Aorta (tissue), 5 donors: ENCODE results near the gene ALK. TPM values are rescaled to one million over a fixed set of nuclear protein-coding genes. Genes with fewer than 3 reads are reported as not detected.

Source experiments
- ATAC-seq: fragments of 200-7000 bp; cut with Tn5 transposase; one replicate; pipeline ENCODE4 v1.9.1; 2022; ENCODE audit warnings: moderate library complexity; ENCODE audit not compliant: low FRiP score
- DNase-seq, 2 donors: peaks; one replicate each; pipeline ENCODE4 v3.0.0-alpha.2; 2020
- H3K27ac ChIP-seq, 2 donors: one replicate each; pipeline ENCODE4 v1.5.1; 2013; ENCODE audit warnings: low read length in 2 of 2, mild to moderate bottlenecking in 2 of 2, moderate library complexity in 2 of 2, control low read depth in 1 of 2, inconsistent platforms in 1 of 2, low read depth in 1 of 2
- H3K27me3 ChIP-seq, 2 donors: one replicate each; pipeline ENCODE4 v1.6.1; 2013; ENCODE audit warnings: control low read depth in 1 of 2, low read length in 1 of 2, mild to moderate bottlenecking in 1 of 2, moderate library complexity in 1 of 2; ENCODE audit not compliant: insufficient read depth in 2 of 2, control insufficient read depth in 1 of 2
- H3K36me3 ChIP-seq, 2 donors: one replicate each; pipeline ENCODE4 v1.6.1; 2013; ENCODE audit warnings: control low read depth in 1 of 2, low read length in 1 of 2, mild to moderate bottlenecking in 1 of 2; ENCODE audit not compliant: insufficient read depth in 2 of 2, control insufficient read depth in 1 of 2
- H3K4me1 ChIP-seq, 2 donors: one replicate each; pipeline ENCODE4 v1.6.1; 2013; ENCODE audit warnings: low read length in 2 of 2, control low read depth in 1 of 2, mild to moderate bottlenecking in 1 of 2, moderate library complexity in 1 of 2; ENCODE audit not compliant: insufficient read depth in 2 of 2, control insufficient read depth in 1 of 2
- H3K4me3 ChIP-seq, 2 donors: one replicate each; pipeline ENCODE4 v1.5.1; 2013; ENCODE audit warnings: low read length in 2 of 2, control low read depth in 1 of 2, mild to moderate bottlenecking in 1 of 2
- H3K9me3 ChIP-seq: one replicate; pipeline ENCODE4 v1.6.1; 2013; ENCODE audit warnings: mild to moderate bottlenecking, low read length; ENCODE audit not compliant: control insufficient read depth
- WGBS, 2 donors: extraction: QIAGEN DNeasy Blood & Tissue Kit; methylation state at CpG; one replicate each; pipeline ENCODE4 v1.1.7; 2013; 5-methylcytosine and 5-hydroxymethylcytosine counted together
- intact Hi-C, 2 donors: fragments of 100-400 bp; cut with DNase I; formaldehyde crosslinking; loops; one replicate each; pipeline versions ENCODE4 v1.14.2 to v1.15.0; 2022
- polyA plus RNA-seq, 2 donors: library from polyadenylated mRNA; stranded (reverse); fragments of 200-250 nt; gene quantifications; one replicate each; pipeline ENCODE4 v1.2.3, GENCODE V29; 2013
- total RNA-seq, 2 donors: library from RNA; stranded (reverse); fragmentation: NEBNext Ultra II Directional; extraction: Animal tissue kit (Norgen Biotek cat#: 25700); gene quantifications; one replicate each; pipeline ENCODE4 v1.2.1, GENCODE V29; 2021
- donor health status: healthy with polysubstance abuse.
- donor health status: Bipolar disorder and iron deficiency.
- donor health status: DM: no; HTN: no; CAD: no.
- donor health status: DM: no; HTN: no; CAD: no.
- donor health status: DM: yes; HTN: yes; CAD: no.

The ALK gene
- total and polyA plus RNA-seq, 4 donors = 0.13 to 0.30 TPM; not detected in 2

- intact Hi-C loops = no loop called here
These were observed 116.7 kb downstream of the ALK start for GRCh38 chr2:29804671-29805070.

GRCh38 chr2:29803537-29803936 is 117.8 kb downstream of the ALK start:
- H3K4me1 ChIP-seq = no peaks in the 10 kb centered on the region
- no peak for DNase-seq
- ATAC-seq = no peak
- H3K36me3 ChIP-seq = no peaks in the 10 kb centered on the region
- intact Hi-C loops = no loop called here
- no peak overlapping the region for H3K4me3 ChIP-seq
- H3K27ac ChIP-seq = no peak overlapping the region
- no peaks in the 10 kb centered on the region for H3K9me3 ChIP-seq
- no peaks in the 10 kb centered on the region for H3K27me3 ChIP-seq
- WGBS, 2 donors = 37 to 50% methylated on average over 4 of the region's 4 CpGs

More at GRCh38 chr2:29804671-29805070, 116.7 kb downstream of the ALK start:
- DNase-seq = no peak
- no peaks in the 10 kb centered on the region for H3K9me3 ChIP-seq
- 87 to 90% methylated on average over 3 of the region's 3 CpGs for WGBS, 2 donors
- no peaks in the 10 kb centered on the region for H3K27me3 ChIP-seq
- no peak overlapping the region for H3K4me3 ChIP-seq
- H3K4me1 ChIP-seq = no peaks in the 10 kb centered on the region
- ATAC-seq = no peak
- no peak overlapping the region for H3K27ac ChIP-seq
- no peaks in the 10 kb centered on the region for H3K36me3 ChIP-seq

DNA sequence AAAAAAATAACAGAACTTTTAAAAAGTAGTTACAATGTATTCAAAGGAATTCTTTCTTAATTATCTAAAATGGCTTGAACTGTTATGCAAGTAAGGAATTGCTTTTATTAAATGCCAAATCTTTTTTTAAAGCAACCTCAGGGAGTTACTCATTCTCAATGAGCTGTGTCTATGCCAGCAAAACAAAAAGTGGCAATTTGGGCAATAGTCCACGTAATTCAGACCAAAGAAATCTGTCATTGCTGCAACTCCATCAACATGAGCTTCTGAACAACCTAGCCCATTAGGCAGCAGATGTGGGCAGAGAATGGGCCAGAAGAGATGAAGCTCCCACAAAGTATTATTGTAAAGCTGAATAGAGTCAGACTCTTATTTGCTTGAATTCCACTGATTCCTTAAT is 118.4 kb downstream of the ALK start:
- Histone ChIP-seq H3K4me3 (no peak overlapping the region), H3K27ac (no peak overlapping the region), H3K27me3 (no peaks in the 10 kb centered on the region), H3K36me3 (no peaks in the 10 kb centered on the region), H3K4me1 (no peaks in the 10 kb centered on the region), H3K9me3 (no peaks in the 10 kb centered on the region)
- no peak for DNase-seq
- 10 to 15% methylated on average over 1 of the region's 1 CpG for WGBS, 2 donors
- intact Hi-C loops = no loop called here
- no peak for ATAC-seq

GRCh38 chr2:29799628-29800027 is 121.8 kb downstream of the ALK start:
- intact Hi-C loops = no loop called here
- WGBS, 2 donors = 85 to 88% methylated on average over 3 of the region's 3 CpGs
- no peak for ATAC-seq

DNA sequence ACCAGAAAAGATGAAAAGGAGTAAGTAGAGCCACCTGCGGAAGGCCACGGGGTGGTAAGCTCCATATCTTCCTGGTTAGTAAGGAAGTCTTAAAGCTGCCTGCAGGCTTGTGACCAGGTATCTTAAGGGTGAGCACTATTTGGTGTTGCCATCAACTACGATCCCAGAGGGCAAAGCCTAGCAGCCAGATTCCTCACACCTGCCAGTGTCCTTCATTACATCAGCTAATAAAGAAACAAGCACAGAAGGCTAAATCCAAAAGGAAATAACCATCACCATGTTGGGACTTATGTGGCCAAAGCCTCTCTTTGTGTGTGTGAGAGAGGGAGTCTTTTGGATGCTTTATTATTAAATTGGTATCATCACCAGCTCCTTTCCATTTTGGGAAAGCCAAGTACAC is 123.5 kb downstream of the ALK start:
- 61 to 62% methylated on average over 3 of the region's 3 CpGs for WGBS, 2 donors
- DNase-seq (no peak), ATAC-seq (no peak)
- no peaks in the 10 kb centered on the region for H3K27me3 ChIP-seq
- H3K9me3 ChIP-seq = no peaks in the 10 kb centered on the region
- H3K4me1 ChIP-seq = no peaks in the 10 kb centered on the region
- H3K36me3 ChIP-seq = no peaks in the 10 kb centered on the region
- H3K27ac ChIP-seq = no peak overlapping the region
- H3K4me3 ChIP-seq = no peak overlapping the region
- intact Hi-C loops = no loop called here

More at GRCh38 chr2:29799628-29800027, 121.8 kb downstream of the ALK start:
- H3K4me1 ChIP-seq = no peaks in the 10 kb centered on the region
- H3K27me3 ChIP-seq = no peaks in the 10 kb centered on the region
- H3K9me3 ChIP-seq = no peaks in the 10 kb centered on the region
- no peak overlapping the region for H3K4me3 ChIP-seq
- no peak overlapping the region for H3K27ac ChIP-seq
- no peaks in the 10 kb centered on the region for H3K36me3 ChIP-seq
- no peak for DNase-seq

DNA sequence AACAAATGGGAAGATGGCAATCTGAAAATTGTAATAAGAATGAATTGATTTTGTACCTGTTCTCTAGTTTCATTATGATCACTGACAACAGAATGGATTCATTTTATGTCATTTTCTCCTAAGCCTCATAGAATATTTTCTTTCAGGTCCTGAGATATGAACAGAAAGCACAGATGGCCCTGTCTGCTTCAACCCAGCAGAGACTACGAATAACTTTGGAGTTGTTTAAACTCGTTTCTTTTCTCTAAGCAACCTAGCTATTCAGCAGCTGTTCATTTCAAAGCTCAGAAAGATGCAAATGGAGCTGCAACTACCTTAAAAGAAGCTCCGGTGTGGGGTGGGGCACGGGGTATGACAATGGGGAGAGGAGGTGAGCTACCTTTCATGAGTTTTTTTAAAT is 124.9 kb downstream of the ALK start:
- Histone ChIP-seq H3K27ac (no peak overlapping the region), H3K27me3 (no peaks in the 10 kb centered on the region), H3K4me1 (no peaks in the 10 kb centered on the region), H3K9me3 (no peaks in the 10 kb centered on the region), H3K36me3 (no peaks in the 10 kb centered on the region), H3K4me3 (no peak overlapping the region)
- WGBS, 2 donors = 47 to 55% methylated on average over 4 of the region's 4 CpGs
- DNase-seq (no peak), ATAC-seq (no peak)
- intact Hi-C loops = no loop called here

DNA sequence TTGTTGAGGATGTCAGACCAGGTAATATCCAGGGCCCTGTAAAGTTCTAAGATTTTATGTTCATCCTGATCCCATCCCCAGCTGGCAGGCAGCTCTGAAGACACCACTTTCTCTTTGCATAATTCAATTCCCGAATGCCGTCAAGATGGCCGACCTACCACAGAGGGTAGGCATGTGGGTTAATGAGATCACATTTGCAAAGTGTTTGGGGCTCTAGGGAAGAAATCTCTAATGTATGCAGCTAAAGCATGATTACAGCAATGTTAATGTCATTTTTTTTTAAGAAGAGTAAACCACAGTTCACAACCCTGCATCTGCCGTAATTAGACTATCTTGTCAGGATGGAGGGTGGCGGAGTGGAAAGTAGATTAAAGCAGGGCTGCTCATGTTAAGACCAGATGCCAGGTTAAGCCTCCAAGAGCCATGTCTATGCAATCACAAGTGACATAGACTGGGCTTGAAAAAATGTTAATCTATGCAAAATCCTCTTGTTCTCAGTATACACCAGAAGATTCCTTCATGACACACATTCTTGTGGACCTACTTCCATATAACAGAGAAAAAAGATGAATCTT is 131.4 kb downstream of the ALK start:
- ATAC-seq = no peak
- intact Hi-C loops = no loop called here
- Histone ChIP-seq H3K9me3 (peaks cover 3% of the 10 kb centered on the region), H3K27ac (no peak overlapping the region), H3K4me1 (no peaks in the 10 kb centered on the region), H3K4me3 (no peak overlapping the region), H3K36me3 (no peaks in the 10 kb centered on the region), H3K27me3 (no peaks in the 10 kb centered on the region)
- no peak for DNase-seq
- WGBS, 2 donors = 93% methylated on average over 5 of the region's 5 CpGs

- 68 to 70% methylated on average over 8 of the region's 8 CpGs for WGBS, 2 donors
- intact Hi-C loops = no loop called here
- Histone ChIP-seq H3K9me3 (peaks cover 3% of the 10 kb centered on the region), H3K27ac (no peak overlapping the region), H3K27me3 (peaks cover 0 to 1% of the 10 kb centered on the region in 2 donors), H3K4me3 (no peak overlapping the region), H3K36me3 (no peaks in the 10 kb centered on the region), H3K4me1 (no peaks in the 10 kb centered on the region)
- no peak for ATAC-seq
- no peak for DNase-seq
These were observed 133.6 kb downstream of the ALK start for GRCh38 chr2:29787473-29788465.

- ATAC-seq = no peak
- no peaks in the 10 kb centered on the region for H3K36me3 ChIP-seq
- H3K9me3 ChIP-seq = peaks cover 3% of the 10 kb centered on the region
- no peak overlapping the region for H3K27ac ChIP-seq
- no peak for DNase-seq
- no peaks in the 10 kb centered on the region for H3K4me1 ChIP-seq
- no peak overlapping the region for H3K4me3 ChIP-seq
- 72 to 75% methylated on average over 5 of the region's 5 CpGs for WGBS, 2 donors
- H3K27me3 ChIP-seq = peaks cover 0 to 1% of the 10 kb centered on the region in 2 donors
- intact Hi-C loops = no loop called here
These were observed 135.0 kb downstream of the ALK start for GRCh38 chr2:29786361-29786760.
